HG03175 (cell line): Measurements from ENCODE around the gene SDK2.

Source experiments
- ATAC-seq: cut with Tn5 transposase; IDR thresholded peaks from one replicate; pipeline ENCODE4 v1.9.1; 2021; ENCODE audit warnings: mild to moderate bottlenecking, moderate library complexity; ENCODE audit not compliant: unreplicated experiment

SDK2 gene

GRCh38 chr17:73380439-73381106, 263.7 kb downstream of the SDK2 start:
- ATAC-seq = no peak

- no peak for ATAC-seq
These were observed 264.4 kb downstream of the SDK2 start for GRCh38 chr17:73379826-73380225.

GRCh38 chr17:73378974-73379470, 265.2 kb downstream of the SDK2 start:
- ATAC-seq = no peak

DNA sequence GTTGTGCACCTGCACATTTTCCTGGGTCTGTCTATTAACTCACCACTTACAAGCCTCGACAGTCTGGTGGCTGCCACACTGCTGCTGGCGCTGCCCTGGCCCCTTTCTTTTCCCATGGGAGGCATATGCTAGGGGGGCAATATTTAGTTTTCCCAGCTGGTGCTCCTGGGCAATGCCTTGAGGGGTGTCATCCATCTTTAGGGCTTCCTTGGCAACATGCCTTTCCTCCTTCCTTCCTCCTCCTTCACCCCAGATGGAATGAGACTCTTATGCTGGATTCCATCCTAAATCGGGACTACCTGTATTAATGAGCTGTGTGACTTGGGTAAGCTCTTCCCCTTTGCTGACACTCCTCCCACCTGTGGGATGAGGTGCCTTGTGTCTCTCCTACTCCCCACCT, 267.6 kb downstream of the SDK2 start:
- no peak for ATAC-seq

GRCh38 chr17:73376152-73376551, 268.1 kb downstream of the SDK2 start:
- no peak for ATAC-seq

DNA sequence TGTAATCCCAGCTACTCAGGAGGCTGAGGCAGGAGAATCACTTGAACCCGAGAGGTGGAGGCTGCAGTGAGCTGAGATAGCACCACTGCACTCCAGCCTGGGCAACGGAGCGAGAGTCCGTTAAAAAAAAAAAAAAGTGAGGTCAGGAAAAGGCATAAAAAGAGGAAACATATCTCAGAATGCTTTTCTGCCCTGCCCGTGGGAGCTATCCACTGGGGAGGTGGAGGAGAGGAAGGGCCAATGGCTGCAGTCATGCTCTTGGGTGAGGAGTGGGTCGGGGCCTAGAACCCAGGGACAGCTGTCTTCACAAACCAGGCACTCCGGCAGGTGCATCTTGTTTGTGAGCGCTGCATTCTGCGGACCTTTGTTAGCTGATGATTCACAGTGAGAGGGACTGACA, 272.4 kb downstream of the SDK2 start:
- no peak for ATAC-seq

DNA sequence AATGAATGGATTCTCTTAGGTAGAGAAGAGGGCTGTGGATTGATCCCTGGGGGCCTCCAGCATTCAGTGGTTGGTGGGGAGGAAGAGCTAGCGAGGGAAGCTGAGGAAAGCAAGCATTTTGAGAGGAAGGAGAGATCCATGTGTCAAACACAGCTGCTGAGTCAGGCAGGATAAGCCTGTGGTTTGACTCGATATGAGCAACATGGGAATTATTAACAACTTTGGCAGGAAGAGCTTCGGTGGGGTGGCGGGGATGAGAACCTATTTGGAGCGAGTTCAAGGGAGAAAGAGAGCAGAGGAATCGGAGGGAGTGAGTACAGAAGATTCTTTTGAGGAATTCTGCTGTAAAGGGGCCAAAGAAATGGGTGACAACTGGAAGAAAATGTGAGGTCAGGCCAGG, 273.0 kb downstream of the SDK2 start:
- no peak for ATAC-seq

DNA sequence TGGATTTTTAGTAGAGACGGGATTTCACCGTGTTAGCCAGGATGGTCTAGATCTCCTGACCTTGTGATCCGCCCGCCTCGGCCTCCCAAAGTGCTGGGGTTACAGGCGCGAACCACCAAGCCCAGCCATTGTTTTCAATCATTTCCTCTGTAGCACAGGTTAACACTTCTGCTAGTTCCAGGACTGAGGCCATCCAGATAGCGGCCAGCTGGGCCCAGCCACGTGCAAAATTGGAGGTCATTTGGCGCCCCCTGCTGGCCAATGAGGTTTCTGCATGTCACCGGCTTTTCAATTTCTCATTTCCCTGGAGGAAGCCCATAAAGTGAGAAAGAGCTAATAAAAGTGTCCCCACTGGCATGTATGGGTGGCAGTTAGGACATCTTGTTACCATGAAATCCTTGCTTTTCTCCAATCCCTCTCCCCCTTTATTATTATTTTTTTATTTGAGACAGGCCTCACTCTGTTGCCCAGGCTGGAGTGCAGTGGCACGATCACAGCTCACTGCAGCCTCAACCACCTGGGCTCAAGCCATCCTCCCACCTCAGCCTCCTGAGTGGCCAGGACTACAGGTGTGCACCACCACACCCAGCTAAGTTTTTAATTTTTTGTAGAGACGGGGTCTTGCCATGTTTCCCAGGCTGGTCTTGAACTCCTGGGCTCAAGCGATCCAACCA, 274.3 kb downstream of the SDK2 start:
- ATAC-seq = peak; percentile 80

DNA sequence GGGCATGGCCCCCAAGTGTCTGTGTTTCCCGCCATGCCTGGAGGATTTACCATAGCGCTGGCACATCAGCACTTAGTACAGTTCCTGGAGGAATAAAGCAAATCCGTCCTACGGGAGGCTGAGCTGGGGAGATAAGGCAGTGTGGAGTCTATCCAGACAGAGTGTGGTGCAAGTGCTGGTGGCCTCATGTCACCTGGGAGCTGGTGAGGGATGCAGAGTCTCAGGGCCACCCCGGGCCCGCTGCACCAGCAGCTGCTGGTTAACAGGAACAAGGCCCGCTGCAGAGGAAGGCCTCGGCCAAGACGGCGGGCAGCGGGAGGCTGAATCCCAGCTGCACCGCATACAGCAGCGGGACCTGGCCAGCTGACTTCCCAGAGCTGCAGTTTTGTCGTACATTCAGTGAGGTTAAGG, 275.1 kb downstream of the SDK2 start:
- ATAC-seq = no peak

GRCh38 chr17:73368085-73368631, 276.1 kb downstream of the SDK2 start:
- ATAC-seq = no peak

GRCh38 chr17:73365906-73366623, 278.2 kb downstream of the SDK2 start:
- ATAC-seq = no peak

- ATAC-seq = no peak
These were observed 278.9 kb downstream of the SDK2 start for GRCh38 chr17:73365301-73365874.

DNA sequence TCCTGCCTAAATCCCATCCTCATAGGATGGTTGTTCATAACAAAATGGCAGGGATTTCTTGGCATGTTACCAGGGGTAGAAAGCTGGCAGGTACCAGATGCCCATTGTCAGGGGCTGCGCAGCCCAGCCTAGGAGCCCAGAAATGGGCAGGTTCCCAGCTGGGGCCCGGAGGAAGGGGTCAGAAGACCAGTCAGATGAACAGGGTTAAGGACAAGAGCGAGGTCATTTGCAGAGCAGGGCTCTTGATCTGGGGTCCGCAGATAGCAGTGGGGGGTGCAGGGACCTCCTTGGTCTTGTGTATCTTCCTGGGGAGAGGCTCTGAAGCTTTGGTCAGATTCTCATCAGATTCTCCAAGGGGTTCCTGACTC, 280.1 kb downstream of the SDK2 start:
- no peak for ATAC-seq

DNA sequence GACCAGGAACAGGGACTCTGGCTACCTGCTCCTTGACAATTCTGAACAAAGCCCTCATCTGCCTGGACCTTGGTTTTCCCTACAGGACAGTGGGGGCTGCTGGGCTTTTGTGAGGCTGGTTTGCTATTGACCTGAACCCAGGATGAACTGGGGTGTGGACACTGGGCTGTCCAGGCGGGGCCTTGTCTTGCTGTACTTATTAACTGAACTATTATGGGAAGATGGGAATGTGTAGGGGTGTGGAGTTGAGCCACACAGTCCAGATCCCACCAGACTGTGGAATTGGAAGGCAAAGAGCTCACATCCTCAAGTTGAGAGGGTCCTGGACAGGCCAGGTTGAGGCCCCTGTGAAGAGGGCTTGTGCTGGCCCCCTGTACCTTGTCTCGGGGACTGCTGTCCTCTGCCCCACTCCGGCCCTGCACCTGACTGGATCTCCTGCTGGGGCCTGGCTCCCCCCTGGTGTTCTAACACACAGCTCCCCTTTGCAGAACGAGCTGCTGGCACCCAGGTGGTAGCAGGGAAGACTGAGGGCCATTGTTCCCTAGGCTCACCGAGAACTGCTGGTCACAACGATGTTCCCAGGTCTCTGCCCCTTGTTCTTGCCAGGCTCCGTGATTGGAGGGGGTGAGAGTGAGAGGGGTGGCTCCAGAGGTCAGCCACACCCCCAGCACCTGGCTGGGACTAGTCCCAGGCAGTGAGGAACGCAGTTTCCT, 280.6 kb downstream of the SDK2 start:
- ATAC-seq = no peak

GRCh38 chr17:73362697-73363096, 281.5 kb downstream of the SDK2 start:
- no peak for ATAC-seq

DNA sequence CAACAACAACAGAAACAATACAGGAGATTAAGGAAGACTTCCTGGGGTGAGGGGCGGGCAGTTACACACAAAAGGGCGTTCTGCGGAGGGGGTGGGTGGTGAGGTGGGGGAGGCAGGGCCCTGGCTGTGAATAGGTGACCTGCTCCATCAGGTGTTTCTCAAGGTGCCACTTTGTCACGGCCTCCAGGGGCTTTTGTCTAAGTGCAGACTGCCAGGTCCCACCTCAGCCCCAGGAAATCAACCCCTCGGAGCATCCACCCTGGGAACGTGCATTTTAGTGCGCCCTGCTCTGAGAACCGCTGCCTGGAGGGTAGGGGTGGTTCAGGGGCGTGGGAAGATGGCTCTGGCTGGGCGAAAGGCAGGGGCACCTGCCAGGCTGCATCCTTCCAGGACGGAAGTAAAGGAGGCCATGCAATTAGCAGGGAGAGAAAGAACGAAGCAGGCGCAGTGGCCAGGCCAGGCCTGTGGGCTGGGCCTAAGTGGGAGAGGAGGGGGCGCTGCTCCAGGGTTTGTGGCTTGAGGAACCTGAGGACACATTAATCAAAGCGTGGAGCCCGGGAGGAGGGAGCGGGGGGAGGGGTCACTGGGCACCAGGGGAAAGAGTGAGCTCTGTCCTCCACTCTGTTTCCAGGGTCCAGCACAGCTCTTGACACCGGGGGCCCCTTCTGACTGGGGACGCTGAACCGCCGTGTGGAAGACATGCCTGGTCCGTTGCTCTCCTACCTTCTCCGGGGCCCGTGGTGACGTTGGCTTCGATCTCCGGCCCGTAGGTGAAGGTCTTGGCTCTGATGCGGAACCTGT, 283.1 kb downstream of the SDK2 start:
- ATAC-seq = no peak

- ATAC-seq = no peak
These were observed 284.2 kb downstream of the SDK2 start for GRCh38 chr17:73359987-73360410.

GRCh38 chr17:73359352-73359751, 284.9 kb downstream of the SDK2 start:
- no peak for ATAC-seq

- ATAC-seq = no peak
These were observed 285.6 kb downstream of the SDK2 start for GRCh38 chr17:73358668-73359067.

DNA sequence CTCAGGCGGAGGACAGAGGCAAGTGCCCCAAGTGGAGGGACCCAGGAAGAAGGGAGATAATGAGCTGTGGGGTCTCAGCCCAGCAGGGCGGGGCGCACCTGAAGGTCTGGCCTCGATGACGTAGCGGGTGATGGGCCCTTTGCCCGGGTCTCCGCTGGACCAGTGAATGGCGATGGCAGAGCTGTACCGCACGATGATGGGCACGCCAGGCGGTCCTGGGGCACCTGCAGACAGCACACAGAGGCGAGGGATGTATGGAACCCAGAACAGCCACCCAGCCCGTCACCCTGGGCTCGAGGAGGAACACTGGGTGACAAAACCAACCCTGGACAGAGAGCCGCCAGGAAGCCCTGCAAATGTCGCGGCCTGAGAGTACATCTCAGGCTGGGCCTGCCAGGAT, 286.3 kb downstream of the SDK2 start:
- ATAC-seq = no peak
